GM18907 (cell line): Measurements from ENCODE around the gene SLC4A1AP.
"Not testable (repeated sequence)": the region's sequence is repeated elsewhere in the genome, so short reads cannot be mapped to it uniquely, and the experiment has no call there.

Source experiments
- ATAC-seq: cut with Tn5 transposase; IDR thresholded peaks from one replicate; pipeline ENCODE4 v1.9.1; 2021; ENCODE audit warnings: mild to moderate bottlenecking, moderate library complexity; ENCODE audit not compliant: unreplicated experiment

SLC4A1AP gene

GRCh38 chr2:27663285-27664153 lies at the start of gene SLC4A1AP, which contains the start of gene SUPT7L:
Gene SLC4A1AP, plus strand, starts transcription at chr2:27663889. Its CDS starts 26 bp downstream, at chr2:27663915.
Gene SUPT7L, minus strand, starts transcription at chr2:27663614. Its CDS starts 1,422 bp downstream, at chr2:27662192.
- ATAC-seq: peak; percentile 72

DNA sequence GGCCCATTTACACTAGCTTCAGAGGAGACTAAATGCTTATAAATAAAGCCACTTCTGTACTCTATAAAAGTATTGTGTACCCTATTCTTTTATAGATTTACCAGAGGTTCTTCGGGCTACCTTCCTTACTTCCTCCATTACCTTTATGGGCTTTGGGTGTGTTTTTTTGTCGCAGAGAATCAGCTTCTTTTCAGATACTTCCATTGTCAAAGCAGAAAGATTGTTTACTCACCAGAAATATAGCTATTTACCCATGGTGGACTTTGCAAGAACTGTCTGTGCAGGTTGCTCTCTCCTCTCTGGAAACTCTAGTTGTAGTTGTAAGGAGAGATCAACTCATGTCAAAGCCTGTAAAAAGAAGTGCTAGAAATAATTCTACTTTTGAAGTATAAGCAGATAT lies 49.7 kb upstream of the SLC4A1AP start:
- no peak for ATAC-seq

DNA sequence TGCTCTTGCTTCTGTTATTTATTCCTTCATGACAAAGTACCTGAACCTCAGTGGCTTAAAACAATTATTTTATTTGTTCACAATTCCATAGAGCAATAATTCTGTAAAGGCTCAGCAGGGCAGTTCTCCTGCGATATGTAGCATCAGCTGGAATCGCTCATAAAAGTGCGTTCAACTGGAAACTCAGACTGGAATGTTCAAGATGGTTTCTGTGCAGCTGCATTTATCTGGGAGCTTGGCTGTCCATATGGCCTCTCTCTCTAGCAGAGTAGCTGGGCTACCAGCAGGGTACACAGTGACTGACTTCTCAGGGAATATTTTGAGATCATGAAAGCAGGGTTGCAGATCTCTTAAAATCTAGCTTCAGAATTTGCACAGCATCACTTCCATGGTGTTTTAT lies 48.4 kb upstream of the SLC4A1AP start:
- ATAC-seq: no peak

- ATAC-seq: no peak
Observed at GRCh38 chr2:27621524-27621923, 42.2 kb upstream of the SLC4A1AP start.

DNA sequence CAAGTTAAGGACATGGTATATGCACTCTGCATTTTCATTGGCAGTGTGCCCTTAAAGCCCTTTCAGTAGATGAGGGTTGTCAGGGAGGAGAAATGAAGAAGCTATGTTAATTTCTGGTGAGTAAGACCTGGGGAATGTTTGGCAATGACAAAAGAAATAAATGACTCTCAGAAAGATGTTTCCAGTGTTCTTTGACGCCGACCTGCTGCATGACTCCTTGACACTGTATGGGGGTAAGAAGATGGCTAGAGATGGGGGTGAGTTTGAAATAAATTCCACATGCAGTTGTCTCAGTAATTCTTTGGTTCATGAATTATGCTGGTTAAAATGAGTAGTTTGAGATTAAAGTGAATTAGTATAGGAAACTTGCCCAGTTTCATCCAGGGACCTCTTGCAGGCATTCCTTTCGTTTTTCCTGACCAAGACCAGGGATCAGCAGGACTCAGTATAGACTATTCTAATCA lies 40.7 kb upstream of the SLC4A1AP start:
- ATAC-seq: no peak

DNA sequence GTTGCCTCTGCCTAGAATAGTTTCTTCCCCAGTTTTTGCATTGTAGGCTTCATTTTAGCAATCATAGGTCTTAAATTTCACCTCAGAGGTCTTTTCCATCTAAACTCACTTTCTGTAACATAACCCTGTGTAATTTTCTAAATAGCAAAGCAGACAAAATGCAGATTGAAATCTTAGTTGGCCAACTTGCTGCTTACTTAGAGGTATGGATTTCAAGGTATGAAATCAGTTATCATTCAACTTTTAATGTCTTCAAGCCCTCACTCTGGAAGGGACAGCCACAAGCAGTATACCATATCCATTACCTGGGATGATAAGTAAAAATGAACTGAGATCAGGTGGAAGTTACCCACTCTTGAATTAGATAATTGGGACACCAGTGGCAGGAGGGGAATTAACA lies 38.7 kb upstream of the SLC4A1AP start:
- no peak for ATAC-seq

DNA sequence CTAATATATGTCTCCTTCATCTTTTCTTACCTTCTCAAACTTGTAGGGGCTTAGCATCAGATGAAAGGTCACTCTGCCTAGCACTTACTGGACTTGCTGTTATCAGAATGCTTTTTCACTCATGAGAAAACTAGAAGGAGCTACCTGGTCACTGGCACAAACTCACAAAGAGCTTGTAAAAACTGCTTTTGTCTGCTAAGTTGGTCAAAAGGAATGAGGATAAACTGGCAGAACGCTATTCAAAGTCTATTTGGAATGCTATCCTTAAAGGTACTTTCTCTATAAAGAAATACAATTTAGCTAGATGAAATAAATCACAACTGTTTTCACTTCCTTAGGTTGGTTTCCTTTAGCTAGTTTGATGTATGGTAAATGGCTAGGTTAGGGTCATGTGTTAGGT lies 37.4 kb upstream of the SLC4A1AP start:
- not testable (repeated sequence) for ATAC-seq

- ATAC-seq: not testable (repeated sequence)
Observed at GRCh38 chr2:27626921-27627320, 36.8 kb upstream of the SLC4A1AP start.

DNA sequence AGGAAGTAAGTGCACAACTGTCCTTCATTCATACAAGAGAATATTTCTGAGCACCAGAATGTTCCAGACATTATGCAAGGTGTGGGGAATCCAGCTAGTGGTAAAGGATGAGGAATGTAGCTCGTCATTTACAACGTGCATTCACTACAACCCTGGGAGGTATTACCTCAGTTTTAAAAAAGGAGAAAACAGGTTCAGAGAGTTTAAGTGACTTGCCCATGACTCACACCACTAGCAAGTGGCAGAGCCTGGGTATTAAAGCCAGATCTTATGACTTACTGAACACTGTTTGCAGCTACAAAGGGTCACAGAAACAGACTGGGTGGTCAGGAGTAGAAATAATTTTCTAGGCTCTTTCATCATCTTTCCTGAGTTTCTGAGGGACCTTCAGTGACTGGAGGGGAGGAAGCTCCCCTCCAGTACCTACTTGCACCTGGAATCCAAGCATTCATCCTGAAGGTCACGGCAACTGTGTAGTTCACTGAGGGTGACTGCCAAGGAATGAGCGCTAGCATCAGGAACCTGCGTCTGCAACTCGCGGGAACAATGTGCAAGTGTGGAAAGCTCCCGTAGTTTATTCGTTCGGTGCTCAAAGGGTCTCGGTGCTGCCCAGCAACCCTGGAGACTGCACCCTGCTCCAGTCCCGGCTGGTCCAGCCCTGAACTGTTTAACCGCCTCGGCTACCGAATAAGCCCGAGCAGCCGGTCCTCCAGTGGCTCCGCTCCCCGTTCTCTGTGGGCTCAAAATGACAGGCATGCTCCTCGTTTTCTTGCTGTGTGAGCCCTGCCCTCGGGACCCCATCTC lies 35.5 kb upstream of the SLC4A1AP start:
- peak; percentile 30 for ATAC-seq

- peak; percentile 98 for ATAC-seq
Observed at GRCh38 chr2:27628767-27629709, 34.7 kb upstream of the SLC4A1AP start, which contains the start of the genes CCDC121 and GPN1. Gene CCDC121, minus strand, starts transcription at chr2:27629012. Its CDS starts 1,213 bp downstream, at chr2:27627799. Gene GPN1, plus strand, starts transcription at chr2:27629050. Its CDS starts 9 bp downstream, at chr2:27629059.

DNA sequence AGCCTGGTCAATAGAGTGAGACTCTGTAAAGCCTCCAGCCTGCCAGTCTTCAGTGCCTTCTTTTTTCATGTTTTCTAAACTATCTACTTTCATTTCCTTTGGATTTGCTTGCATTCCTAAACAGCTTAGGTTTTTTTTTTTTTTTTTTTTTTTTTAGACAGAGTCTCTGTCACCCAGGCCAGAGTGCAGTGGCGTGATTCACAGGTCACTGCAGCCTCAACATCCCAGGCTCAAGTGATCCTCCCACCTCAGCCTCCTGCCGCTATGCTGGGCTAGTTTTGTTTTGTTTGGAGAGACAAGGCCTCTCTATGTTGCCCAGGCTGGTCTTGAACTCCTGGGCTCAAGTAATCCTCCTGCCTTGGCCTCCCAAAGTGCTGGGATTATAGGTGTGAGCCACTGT lies 33.4 kb upstream of the SLC4A1AP start:
- not testable (repeated sequence) for ATAC-seq

DNA sequence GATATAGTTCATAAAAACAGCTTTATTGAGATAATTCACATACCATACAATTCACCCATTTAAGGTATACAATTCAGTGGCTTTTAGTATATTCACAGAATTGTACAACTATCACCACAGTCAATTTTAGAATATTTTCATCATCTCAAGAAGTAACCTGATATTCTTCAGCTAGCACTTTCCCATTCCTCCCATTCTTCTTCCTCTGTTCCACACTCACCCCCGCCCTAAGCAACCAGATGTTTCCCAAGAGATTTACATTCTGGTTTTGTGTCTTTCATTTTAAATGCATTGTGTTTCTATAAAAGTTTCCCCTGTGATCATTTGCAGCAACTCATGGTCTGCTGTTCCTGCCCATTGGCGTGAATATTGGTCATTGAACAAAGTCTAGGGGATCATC lies 29.4 kb upstream of the SLC4A1AP start:
- no peak for ATAC-seq

DNA sequence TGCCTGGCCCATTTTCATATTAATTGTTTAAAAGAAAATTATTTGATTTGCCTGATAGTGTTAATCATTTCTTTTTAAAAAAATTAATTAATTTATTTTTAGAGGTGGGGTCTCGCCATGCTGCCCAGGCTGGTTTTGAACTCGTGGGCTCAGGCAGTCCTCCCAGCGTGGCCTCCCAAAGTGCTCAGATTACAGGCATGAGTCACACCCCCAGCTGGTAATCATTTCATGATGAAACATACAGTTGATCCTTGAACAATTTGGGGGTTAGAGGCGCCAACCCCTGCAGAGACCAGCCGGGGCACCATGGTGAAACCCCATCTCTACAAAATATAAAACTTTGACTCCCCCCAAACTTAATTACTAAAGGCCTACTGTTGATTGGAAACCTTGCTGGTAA lies 26.9 kb upstream of the SLC4A1AP start:
- ATAC-seq: no peak

DNA sequence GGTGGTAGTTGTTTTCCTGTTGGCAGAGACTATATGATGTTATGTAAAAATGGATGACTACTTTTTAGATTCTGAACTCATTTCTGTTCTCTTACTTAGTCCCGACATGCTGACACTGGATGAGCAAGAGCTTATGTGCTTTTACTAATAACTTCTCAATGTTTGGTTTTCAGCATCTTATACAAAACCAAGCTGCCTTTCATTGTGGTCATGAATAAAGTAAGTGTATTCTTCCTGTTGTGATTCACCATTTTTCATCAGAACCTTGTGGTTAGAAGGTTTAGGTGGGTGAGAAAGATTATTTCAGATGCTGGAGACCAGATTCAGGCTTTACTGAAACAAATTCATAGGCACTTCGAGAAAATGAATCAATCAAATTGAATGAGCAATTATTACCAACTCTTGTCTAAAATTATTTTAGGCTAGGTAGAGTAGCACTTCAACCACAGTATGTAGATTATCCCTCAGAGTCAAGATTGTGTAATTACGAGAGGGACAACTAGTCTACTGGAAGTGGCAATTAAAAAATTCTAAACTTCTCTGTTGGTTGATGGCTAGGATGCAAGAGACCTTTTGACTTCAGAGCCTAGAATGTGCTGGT lies 25.6 kb upstream of the SLC4A1AP start:
- no peak for ATAC-seq

DNA sequence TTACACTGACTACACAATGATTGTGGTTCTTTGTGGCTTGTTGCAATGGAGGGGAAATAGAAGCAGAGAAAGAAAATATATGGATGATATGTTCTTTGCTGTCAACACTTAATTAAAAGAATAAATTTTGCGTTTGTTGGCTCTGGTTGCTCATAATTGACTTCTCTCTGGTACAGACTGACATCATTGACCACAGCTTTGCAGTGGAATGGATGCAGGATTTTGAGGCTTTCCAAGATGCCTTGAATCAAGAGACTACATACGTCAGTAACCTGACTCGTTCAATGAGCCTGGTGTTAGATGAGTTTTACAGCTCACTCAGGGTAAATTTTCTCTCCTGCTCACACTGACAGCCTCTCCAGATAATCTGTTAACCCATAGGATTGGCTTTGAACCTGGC lies 25.0 kb upstream of the SLC4A1AP start:
- no peak for ATAC-seq

DNA sequence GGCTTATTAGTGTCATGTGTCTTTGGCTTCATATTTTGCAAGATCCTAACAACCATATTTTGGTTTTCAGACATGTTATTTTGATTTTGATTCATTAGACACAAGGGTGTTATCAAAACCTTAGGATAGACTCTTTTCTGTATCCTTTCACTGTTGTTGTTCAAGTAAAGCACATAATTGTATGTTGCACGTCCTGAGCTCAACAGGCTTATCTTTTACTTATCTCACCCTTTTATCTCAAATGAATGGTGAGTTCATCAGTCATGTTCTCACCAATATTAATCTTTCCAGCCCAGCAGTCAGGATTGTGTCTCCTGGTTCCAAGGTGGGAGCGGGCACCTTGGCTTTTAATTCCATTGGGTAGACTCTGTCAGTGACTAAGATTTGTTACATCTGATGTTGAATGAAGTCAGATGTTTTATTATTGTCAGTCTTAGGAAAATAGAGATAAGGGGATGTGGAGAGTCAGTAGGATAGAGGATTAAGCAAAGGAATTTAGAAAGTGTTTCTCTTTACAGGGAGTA lies 22.9 kb upstream of the SLC4A1AP start:
- ATAC-seq: no peak

GRCh38 chr2:27645197-27645596 lies 18.5 kb upstream of the SLC4A1AP start:
- no peak for ATAC-seq

DNA sequence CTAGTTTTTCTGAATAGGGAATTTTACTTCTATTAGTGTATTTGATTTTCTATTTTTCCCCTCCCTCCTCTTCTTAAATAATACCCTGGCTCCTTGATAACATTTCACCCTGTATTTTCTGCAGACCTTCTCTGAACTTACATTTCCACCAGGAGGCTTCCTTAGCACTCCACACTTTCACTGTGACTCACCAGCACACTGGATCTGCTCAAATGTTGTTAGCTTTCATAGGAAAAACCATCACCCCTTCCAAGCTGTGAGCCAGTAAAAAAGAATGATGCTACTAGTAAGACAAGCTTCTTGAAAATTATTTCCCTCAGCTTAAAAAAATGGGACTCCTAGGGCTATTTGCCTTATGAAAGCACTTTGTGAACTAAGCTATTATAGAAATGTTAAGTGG lies 16.4 kb upstream of the SLC4A1AP start:
- no peak for ATAC-seq

GRCh38 chr2:27647737-27648136 lies 16.0 kb upstream of the SLC4A1AP start:
- ATAC-seq: no peak

GRCh38 chr2:27651056-27651455 lies 12.6 kb upstream of the SLC4A1AP start:
- no peak for ATAC-seq
